OCI-LY1 (cell line): ENCODE measurements around the gene AKT3.

Experiments used
- H2AFZ ChIP-seq: fragments of 200-600 bp; sonication (generic), shearing (Covaris generic); 2 replicates; pipeline ENCODE4 v1.6.0; 2014; ENCODE audit warnings: antibody characterized with exemption, mild to moderate bottlenecking, low read length
- H3F3A ChIP-seq: fragments of 200-600 bp; sonication (generic), shearing (Covaris generic); 2 replicates; pipeline ENCODE4 v1.6.0; 2014; ENCODE audit warnings: mild to moderate bottlenecking, antibody characterized with exemption, low read length, moderate library complexity; ENCODE audit not compliant: insufficient read depth
- H3K27ac ChIP-seq: fragments of 200-600 bp; sonication (generic); 2 replicates; pipeline ENCODE4 v1.5.1; 2014; ENCODE audit warnings: low read length, mixed run types, mild to moderate bottlenecking, low read depth; ENCODE audit not compliant: poor library complexity, severe bottlenecking
- H3K27me3 ChIP-seq: fragments of 200-600 bp; sonication (generic); 2 replicates; pipeline ENCODE4 v1.6.0; 2014; ENCODE audit warnings: antibody characterized with exemption, mild to moderate bottlenecking, low read length, moderate library complexity; ENCODE audit not compliant: insufficient read depth
- H3K36me3 ChIP-seq: fragments of 200-600 bp; sonication (generic); 2 replicates; pipeline ENCODE4 v1.6.1; 2014; ENCODE audit warnings: mild to moderate bottlenecking, antibody characterized with exemption, low read length, moderate library complexity, mixed read lengths; ENCODE audit not compliant: insufficient read depth
- H3K4me1 ChIP-seq: fragments of 200-600 bp; sonication (generic); 2 replicates; pipeline ENCODE4 v1.5.1; 2014; ENCODE audit warnings: mild to moderate bottlenecking, low read length, moderate library complexity; ENCODE audit not compliant: insufficient read depth, severe bottlenecking
- H3K4me2 ChIP-seq: fragments of 200-600 bp; sonication (generic), shearing (Covaris generic); 2 replicates; pipeline ENCODE4 v1.6.1; 2014; ENCODE audit warnings: low read length
- H3K4me3 ChIP-seq: fragments of 200-600 bp; sonication (generic); 2 replicates; pipeline ENCODE4 v1.5.1; 2014; ENCODE audit warnings: low read length, low read depth, mild to moderate bottlenecking, mixed read lengths; ENCODE audit not compliant: poor library complexity, severe bottlenecking
- H3K79me2 ChIP-seq: fragments of 200-600 bp; shearing (Covaris generic); 2 replicates; pipeline ENCODE4 v1.6.1; 2016; ENCODE audit warnings: mixed run types, low read length, mixed read lengths; ENCODE audit not compliant: insufficient read depth
- H3K9ac ChIP-seq: fragments of 200-600 bp; sonication (generic), shearing (Covaris generic); 2 replicates; pipeline ENCODE4 v1.6.1; 2014; ENCODE audit warnings: mild to moderate bottlenecking, low read length, mixed read lengths
- H3K9me2 ChIP-seq: fragments of 200-600 bp; sonication (generic), shearing (Covaris generic); 2 replicates; pipeline ENCODE4 v1.6.1; 2014; ENCODE audit warnings: low read depth, mild to moderate bottlenecking, low read length, mixed read lengths
- H3K9me3 ChIP-seq: fragments of 200-600 bp; shearing (Covaris generic); 2 replicates; pipeline ENCODE4 v1.6.1; 2014; ENCODE audit warnings: low read length, mixed read lengths
- H4K20me1 ChIP-seq: fragments of 200-600 bp; sonication (generic), shearing (Covaris generic); 2 replicates; pipeline ENCODE4 v1.6.0; 2016; ENCODE audit warnings: mild to moderate bottlenecking, low read length; ENCODE audit not compliant: insufficient read depth
- CTCF ChIP-seq: fragments of 200-600 bp; sonication (generic), shearing (Covaris generic); IDR thresholded peaks from 2 replicates; pipeline ENCODE4 v1.5.1; 2017; ENCODE audit warnings: mild to moderate bottlenecking, antibody characterized with exemption, low read length, moderate library complexity, mixed read lengths
- EZH2 ChIP-seq: fragments of 200-600 bp; sonication (generic), shearing (Covaris generic); IDR thresholded peaks from 2 replicates; pipeline ENCODE4 v1.8.0; 2017; ENCODE audit warnings: borderline replicate concordance, mixed run types, mild to moderate bottlenecking, antibody characterized with exemption, low read length, moderate library complexity, mixed read lengths

Gene AKT3

GRCh38 chr1:243493156-243494129, 356.6 kb downstream of the AKT3 start:
- H3F3A ChIP-seq, result no peaks in the 10 kb centered on the region
- no peak overlapping the region for H3K9ac ChIP-seq
- TF ChIP-seq EZH2 (no peak), CTCF (no peak)
- H3K27me3 ChIP-seq, result no peaks in the 10 kb centered on the region
- no peaks in the 10 kb centered on the region for H3K9me2 ChIP-seq
- H3K36me3 ChIP-seq, result no peaks in the 10 kb centered on the region
- H3K4me3 ChIP-seq, result no peak overlapping the region
- H3K9me3 ChIP-seq, result no peaks in the 10 kb centered on the region
- no peaks in the 10 kb centered on the region for H3K4me1 ChIP-seq
- no peak overlapping the region for H3K27ac ChIP-seq
- no peaks in the 10 kb centered on the region for H4K20me1 ChIP-seq
- H3K79me2 ChIP-seq, result no peaks in the 10 kb centered on the region
- no peak overlapping the region for H3K4me2 ChIP-seq
- H2AFZ ChIP-seq, result no peak overlapping the region

GRCh38 chr1:243490748-243491686, 359.0 kb downstream of the AKT3 start:
- Histone ChIP-seq H2AFZ (no peak overlapping the region), H3K9me3 (no peaks in the 10 kb centered on the region), H4K20me1 (no peaks in the 10 kb centered on the region), H3K27me3 (no peaks in the 10 kb centered on the region), H3K27ac (no peak overlapping the region), H3K9me2 (no peaks in the 10 kb centered on the region), H3K4me3 (no peak overlapping the region), H3K79me2 (no peaks in the 10 kb centered on the region), H3K4me2 (no peak overlapping the region), H3K4me1 (no peaks in the 10 kb centered on the region), H3K9ac (no peak overlapping the region), H3F3A (no peaks in the 10 kb centered on the region), H3K36me3 (no peaks in the 10 kb centered on the region)
- no peak for TF ChIP-seq CTCF
- no peak for TF ChIP-seq EZH2

GRCh38 chr1:243489681-243490546, 360.1 kb downstream of the AKT3 start:
- H3K4me2 ChIP-seq, result no peak overlapping the region
- H3K79me2 ChIP-seq, result no peaks in the 10 kb centered on the region
- no peaks in the 10 kb centered on the region for H3K4me1 ChIP-seq
- H3K9ac ChIP-seq, result no peak overlapping the region
- no peak overlapping the region for H3K4me3 ChIP-seq
- H3K27me3 ChIP-seq, result no peaks in the 10 kb centered on the region
- no peaks in the 10 kb centered on the region for H3K9me2 ChIP-seq
- no peak overlapping the region for H3K27ac ChIP-seq
- H3F3A ChIP-seq, result no peaks in the 10 kb centered on the region
- H4K20me1 ChIP-seq, result no peaks in the 10 kb centered on the region
- H3K36me3 ChIP-seq, result no peaks in the 10 kb centered on the region
- TF ChIP-seq EZH2 (no peak), CTCF (no peak)
- no peaks in the 10 kb centered on the region for H3K9me3 ChIP-seq
- no peak overlapping the region for H2AFZ ChIP-seq
